GM23338 (cell line): ENCODE results near the gene APC. TPM values are rescaled to one million over a fixed set of nuclear protein-coding genes. Genes with fewer than 3 reads are reported as not detected.

ENCODE experiments used
- ATAC-seq: fragments of 200-7000 bp; cut with Tn5 transposase; 3 replicates; pipeline ENCODE4 v1.9.1; 2020
- DNase-seq: peaks from one replicate; pipeline ENCODE4 v3.0.0-alpha.2; 2015; ENCODE audit warnings: low spot score
- H2AFZ ChIP-seq: fragments of 200-600 bp; sonication (generic); 2 replicates; pipeline ENCODE4 v1.8.0; 2016; ENCODE audit warnings: antibody characterized with exemption, mild to moderate bottlenecking, moderate library complexity
- H3F3A ChIP-seq: fragments of 200-600 bp; sonication (generic); replicated peaks from 2 replicates; pipeline ENCODE4 v1.8.0; 2017; ENCODE audit warnings: antibody characterized with exemption, mixed run types, low read depth
- H3K27ac ChIP-seq: fragments of 200-600 bp; sonication (generic); 2 replicates; pipeline ENCODE4 v1.6.1; 2016; ENCODE audit warnings: low read depth
- H3K27me3 ChIP-seq: fragments of 200-600 bp; sonication (generic); 2 replicates; pipeline ENCODE4 v1.8.0; 2016; ENCODE audit warnings: mild to moderate bottlenecking, mixed run types, moderate library complexity; ENCODE audit not compliant: insufficient read depth
- H3K36me3 ChIP-seq: fragments of 200-600 bp; sonication (generic); 2 replicates; pipeline ENCODE4 v1.8.0; 2016; ENCODE audit warnings: mild to moderate bottlenecking; ENCODE audit not compliant: insufficient read depth
- H3K4me1 ChIP-seq: fragments of 200-600 bp; sonication (generic); 2 replicates; pipeline ENCODE4 v1.8.0; 2016; ENCODE audit warnings: mild to moderate bottlenecking, moderate library complexity; ENCODE audit not compliant: insufficient read depth
- H3K4me2 ChIP-seq: fragments of 200-600 bp; sonication (generic); 2 replicates; pipeline ENCODE4 v1.7.1; 2017; ENCODE audit warnings: mixed run types
- H3K4me3 ChIP-seq: fragments of 200-600 bp; sonication (generic); 2 replicates; pipeline ENCODE4 v1.6.1; 2016; ENCODE audit warnings: mixed run types
- H3K79me2 ChIP-seq: fragments of 200-600 bp; sonication (generic); replicated peaks from 2 replicates; pipeline ENCODE4 v1.8.0; 2017; ENCODE audit warnings: mild to moderate bottlenecking; ENCODE audit not compliant: insufficient read depth
- H3K9me2 ChIP-seq: fragments of 200-600 bp; sonication (generic); 2 replicates; pipeline ENCODE4 v1.8.0; 2017; ENCODE audit not compliant: insufficient read depth
- H4K20me1 ChIP-seq: fragments of 200-600 bp; sonication (generic); replicated peaks from 2 replicates; pipeline ENCODE4 v1.8.0; 2017; ENCODE audit warnings: mild to moderate bottlenecking; ENCODE audit not compliant: insufficient read depth
- H3K27ac Mint-ChIP-seq: 2 replicates; pipeline ENCODE4 v1.8.0; 2020; ENCODE audit warnings: inconsistent platforms, mild to moderate bottlenecking, moderate library complexity, mixed read lengths
- H3K27me3 Mint-ChIP-seq: 3 replicates; pipeline ENCODE4 v1.8.0; 2022; ENCODE audit warnings: low read depth, mild to moderate bottlenecking, moderate library complexity, mixed read lengths, inconsistent platforms; ENCODE audit not compliant: insufficient read depth, poor library complexity
- H3K36me3 Mint-ChIP-seq: 3 replicates; pipeline ENCODE4 v1.8.0; 2021; ENCODE audit warnings: low read depth, mild to moderate bottlenecking, inconsistent platforms, moderate library complexity, mixed read lengths
- H3K4me1 Mint-ChIP-seq: 3 replicates; pipeline ENCODE4 v1.8.0; 2020; ENCODE audit warnings: mild to moderate bottlenecking, inconsistent platforms, mixed read lengths
- H3K4me3 Mint-ChIP-seq: 3 replicates; pipeline ENCODE4 v1.8.0; 2021; ENCODE audit warnings: moderate library complexity, mild to moderate bottlenecking, inconsistent platforms, mixed read lengths
- H3K9me3 Mint-ChIP-seq: 3 replicates; pipeline ENCODE4 v1.8.0; 2020; ENCODE audit warnings: moderate library complexity, mild to moderate bottlenecking, inconsistent platforms, mixed read lengths
- JUNB ChIP-seq: IDR thresholded peaks from one replicate; pipeline ENCODE4 v1.6.1; 2016; ENCODE audit warnings: antibody characterized with exemption; ENCODE audit not compliant: unreplicated experiment
- NANOG ChIP-seq: IDR thresholded peaks from 2 replicates; pipeline ENCODE4 v1.6.1; 2016; ENCODE audit warnings: antibody characterized with exemption, borderline replicate concordance
- POLR2AphosphoS5 ChIP-seq: IDR thresholded peaks from 2 replicates; pipeline ENCODE4 v1.6.1; 2016; ENCODE audit warnings: antibody characterized with exemption, low read depth
- STAT1 ChIP-seq: IDR thresholded peaks from one replicate; pipeline ENCODE4 v1.6.1; 2016; ENCODE audit warnings: antibody characterized with exemption; ENCODE audit not compliant: unreplicated experiment
- ZNF114 ChIP-seq: fragments of 250-450 bp; sonication (Bioruptor Pico); IDR thresholded peaks from 2 replicates; pipeline ENCODE4 v1.5.0; 2020; ENCODE audit warnings: mild to moderate bottlenecking, moderate library complexity
- polyA plus RNA-seq: library from polyadenylated mRNA; unstranded; fragments of >200 nt; fragmentation: Nextera tagmentation; extraction: Ambion mirVana; gene quantifications from 2 replicates; pipeline ENCODE4 v1.2.1, GENCODE V29; 2016
- total RNA-seq: library from RNA; depleted of rRNA; stranded (reverse); fragments of >200 nt; shearing (Covaris generic); gene quantifications from 2 replicates; pipeline ENCODE4 v1.2.3, GENCODE V29; 2014
- TF ChIP-seq, protein P1 (sequence below): fragments of 250-450 bp; sonication (Bioruptor Pico); IDR thresholded peaks from 2 replicates; pipeline ENCODE4 v1.5.0; 2020; ENCODE audit warnings: mild to moderate bottlenecking, moderate library complexity
- TF ChIP-seq, protein P2 (sequence below), 2 experiments: fragments of 200-600 bp in 1 of 2; sonication (generic) in 1 of 2; conservative IDR thresholded peaks; 2 replicates each; pipeline versions ENCODE4 v1.5.1 to v1.6.1; 2016 to 2017; ENCODE audit warnings: antibody characterized with exemption in 2 of 2, low read depth in 2 of 2, mild to moderate bottlenecking in 2 of 2, moderate library complexity in 1 of 2
- TF ChIP-seq, protein P3 (sequence below): IDR thresholded peaks from 2 replicates; pipeline ENCODE4 v1.6.1; 2016; ENCODE audit warnings: antibody characterized with exemption
- TF ChIP-seq, protein P4 (sequence below): IDR thresholded peaks from one replicate; pipeline ENCODE4 v1.6.1; 2018; ENCODE audit warnings: antibody characterized with exemption; ENCODE audit not compliant: unreplicated experiment

The APC gene
- total and polyA plus RNA-seq, 2 experiments from 2014 or later = 42.4 to 62.9 TPM

DNA sequence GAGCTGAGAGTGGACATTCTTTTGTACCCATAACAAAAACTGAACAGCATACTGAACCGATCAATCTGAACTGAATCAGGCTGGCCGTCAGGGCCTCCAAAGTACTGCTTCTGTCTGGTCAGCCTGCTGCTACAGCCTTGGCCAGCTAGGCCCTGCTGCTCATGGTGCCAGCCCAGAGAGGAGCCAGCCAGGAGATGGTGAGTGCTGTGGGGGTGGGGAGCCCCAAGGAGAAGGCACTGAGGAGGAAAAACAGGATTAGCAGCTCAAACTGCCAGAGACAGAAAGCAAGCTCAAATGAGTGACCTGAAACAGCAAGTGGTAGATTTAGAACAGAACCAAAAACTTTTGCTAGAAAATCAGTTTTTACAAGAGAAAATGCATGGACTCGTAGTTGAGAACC lies 147.3 kb downstream of the APC start:
- ATAC-seq (no peak), DNase-seq (no peak)
- Histone ChIP-seq H4K20me1 (peaks cover 8% of the 10 kb centered on the region; the same call in 1 of the 2 replicates), H3K4me3 (no peak overlapping the region), H3K27ac (no peak overlapping the region), H3F3A (no peaks in the 10 kb centered on the region), H3K27me3 (no peaks in the 10 kb centered on the region), H3K4me1 (no peaks in the 10 kb centered on the region), H2AFZ (no peak overlapping the region), H3K9me2 (no peaks in the 10 kb centered on the region), H3K79me2 (no peaks in the 10 kb centered on the region), H3K36me3 (no peaks in the 10 kb centered on the region; the same call in 1 of the 2 replicates), H3K4me2 (no peak overlapping the region)
- Mint-ChIP-seq H3K36me3 (peaks cover 34% of the 10 kb centered on the region), H3K27me3 (no peaks in the 10 kb centered on the region), H3K4me1 (no peaks in the 10 kb centered on the region), H3K9me3 (no peaks in the 10 kb centered on the region), H3K27ac (no peak overlapping the region), H3K4me3 (no peak overlapping the region)
- TF ChIP-seq POLR2AphosphoS5 (no peak), ZNF114 (CRISPR knock-in tag) (no peak), STAT1 (no peak), NANOG (no peak), JUNB (no peak)
- TF ChIP-seq, protein P1, sequence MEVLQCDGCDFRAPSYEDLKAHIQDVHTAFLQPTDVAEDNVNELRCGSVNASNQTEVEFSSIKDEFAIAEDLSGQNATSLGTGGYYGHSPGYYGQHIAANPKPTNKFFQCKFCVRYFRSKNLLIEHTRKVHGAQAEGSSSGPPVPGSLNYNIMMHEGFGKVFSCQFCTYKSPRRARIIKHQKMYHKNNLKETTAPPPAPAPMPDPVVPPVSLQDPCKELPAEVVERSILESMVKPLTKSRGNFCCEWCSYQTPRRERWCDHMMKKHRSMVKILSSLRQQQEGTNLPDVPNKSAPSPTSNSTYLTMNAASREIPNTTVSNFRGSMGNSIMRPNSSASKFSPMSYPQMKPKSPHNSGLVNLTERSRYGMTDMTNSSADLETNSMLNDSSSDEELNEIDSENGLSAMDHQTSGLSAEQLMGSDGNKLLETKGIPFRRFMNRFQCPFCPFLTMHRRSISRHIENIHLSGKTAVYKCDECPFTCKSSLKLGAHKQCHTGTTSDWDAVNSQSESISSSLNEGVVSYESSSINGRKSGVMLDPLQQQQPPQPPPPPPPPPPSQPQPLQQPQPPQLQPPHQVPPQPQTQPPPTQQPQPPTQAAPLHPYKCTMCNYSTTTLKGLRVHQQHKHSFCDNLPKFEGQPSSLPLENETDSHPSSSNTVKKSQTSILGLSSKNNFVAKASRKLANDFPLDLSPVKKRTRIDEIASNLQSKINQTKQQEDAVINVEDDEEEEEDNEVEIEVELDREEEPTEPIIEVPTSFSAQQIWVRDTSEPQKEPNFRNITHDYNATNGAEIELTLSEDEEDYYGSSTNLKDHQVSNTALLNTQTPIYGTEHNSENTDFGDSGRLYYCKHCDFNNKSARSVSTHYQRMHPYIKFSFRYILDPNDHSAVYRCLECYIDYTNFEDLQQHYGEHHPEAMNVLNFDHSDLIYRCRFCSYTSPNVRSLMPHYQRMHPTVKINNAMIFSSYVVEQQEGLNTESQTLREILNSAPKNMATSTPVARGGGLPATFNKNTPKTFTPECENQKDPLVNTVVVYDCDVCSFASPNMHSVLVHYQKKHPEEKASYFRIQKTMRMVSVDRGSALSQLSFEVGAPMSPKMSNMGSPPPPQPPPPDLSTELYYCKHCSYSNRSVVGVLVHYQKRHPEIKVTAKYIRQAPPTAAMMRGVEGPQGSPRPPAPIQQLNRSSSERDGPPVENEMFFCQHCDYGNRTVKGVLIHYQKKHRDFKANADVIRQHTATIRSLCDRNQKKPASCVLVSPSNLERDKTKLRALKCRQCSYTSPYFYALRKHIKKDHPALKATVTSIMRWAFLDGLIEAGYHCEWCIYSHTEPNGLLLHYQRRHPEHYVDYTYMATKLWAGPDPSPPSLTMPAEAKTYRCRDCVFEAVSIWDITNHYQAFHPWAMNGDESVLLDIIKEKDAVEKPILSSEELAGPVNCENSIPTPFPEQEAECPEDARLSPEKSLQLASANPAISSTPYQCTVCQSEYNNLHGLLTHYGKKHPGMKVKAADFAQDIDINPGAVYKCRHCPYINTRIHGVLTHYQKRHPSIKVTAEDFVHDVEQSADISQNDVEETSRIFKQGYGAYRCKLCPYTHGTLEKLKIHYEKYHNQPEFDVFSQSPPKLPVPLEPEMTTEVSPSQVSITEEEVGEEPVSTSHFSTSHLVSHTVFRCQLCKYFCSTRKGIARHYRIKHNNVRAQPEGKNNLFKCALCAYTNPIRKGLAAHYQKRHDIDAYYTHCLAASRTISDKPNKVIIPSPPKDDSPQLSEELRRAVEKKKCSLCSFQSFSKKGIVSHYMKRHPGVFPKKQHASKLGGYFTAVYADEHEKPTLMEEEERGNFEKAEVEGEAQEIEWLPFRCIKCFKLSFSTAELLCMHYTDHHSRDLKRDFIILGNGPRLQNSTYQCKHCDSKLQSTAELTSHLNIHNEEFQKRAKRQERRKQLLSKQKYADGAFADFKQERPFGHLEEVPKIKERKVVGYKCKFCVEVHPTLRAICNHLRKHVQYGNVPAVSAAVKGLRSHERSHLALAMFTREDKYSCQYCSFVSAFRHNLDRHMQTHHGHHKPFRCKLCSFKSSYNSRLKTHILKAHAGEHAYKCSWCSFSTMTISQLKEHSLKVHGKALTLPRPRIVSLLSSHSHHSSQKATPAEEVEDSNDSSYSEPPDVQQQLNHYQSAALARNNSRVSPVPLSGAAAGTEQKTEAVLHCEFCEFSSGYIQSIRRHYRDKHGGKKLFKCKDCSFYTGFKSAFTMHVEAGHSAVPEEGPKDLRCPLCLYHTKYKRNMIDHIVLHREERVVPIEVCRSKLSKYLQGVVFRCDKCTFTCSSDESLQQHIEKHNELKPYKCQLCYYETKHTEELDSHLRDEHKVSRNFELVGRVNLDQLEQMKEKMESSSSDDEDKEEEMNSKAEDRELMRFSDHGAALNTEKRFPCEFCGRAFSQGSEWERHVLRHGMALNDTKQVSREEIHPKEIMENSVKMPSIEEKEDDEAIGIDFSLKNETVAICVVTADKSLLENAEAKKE (CRISPR knock-in tag) = no peak
- TF ChIP-seq, protein P2, sequence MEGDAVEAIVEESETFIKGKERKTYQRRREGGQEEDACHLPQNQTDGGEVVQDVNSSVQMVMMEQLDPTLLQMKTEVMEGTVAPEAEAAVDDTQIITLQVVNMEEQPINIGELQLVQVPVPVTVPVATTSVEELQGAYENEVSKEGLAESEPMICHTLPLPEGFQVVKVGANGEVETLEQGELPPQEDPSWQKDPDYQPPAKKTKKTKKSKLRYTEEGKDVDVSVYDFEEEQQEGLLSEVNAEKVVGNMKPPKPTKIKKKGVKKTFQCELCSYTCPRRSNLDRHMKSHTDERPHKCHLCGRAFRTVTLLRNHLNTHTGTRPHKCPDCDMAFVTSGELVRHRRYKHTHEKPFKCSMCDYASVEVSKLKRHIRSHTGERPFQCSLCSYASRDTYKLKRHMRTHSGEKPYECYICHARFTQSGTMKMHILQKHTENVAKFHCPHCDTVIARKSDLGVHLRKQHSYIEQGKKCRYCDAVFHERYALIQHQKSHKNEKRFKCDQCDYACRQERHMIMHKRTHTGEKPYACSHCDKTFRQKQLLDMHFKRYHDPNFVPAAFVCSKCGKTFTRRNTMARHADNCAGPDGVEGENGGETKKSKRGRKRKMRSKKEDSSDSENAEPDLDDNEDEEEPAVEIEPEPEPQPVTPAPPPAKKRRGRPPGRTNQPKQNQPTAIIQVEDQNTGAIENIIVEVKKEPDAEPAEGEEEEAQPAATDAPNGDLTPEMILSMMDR (conservative IDR thresholded peaks at IDR 0.05; ENCODE audit: low read depth in 2 of 2) = no peak
- TF ChIP-seq, protein P3, sequence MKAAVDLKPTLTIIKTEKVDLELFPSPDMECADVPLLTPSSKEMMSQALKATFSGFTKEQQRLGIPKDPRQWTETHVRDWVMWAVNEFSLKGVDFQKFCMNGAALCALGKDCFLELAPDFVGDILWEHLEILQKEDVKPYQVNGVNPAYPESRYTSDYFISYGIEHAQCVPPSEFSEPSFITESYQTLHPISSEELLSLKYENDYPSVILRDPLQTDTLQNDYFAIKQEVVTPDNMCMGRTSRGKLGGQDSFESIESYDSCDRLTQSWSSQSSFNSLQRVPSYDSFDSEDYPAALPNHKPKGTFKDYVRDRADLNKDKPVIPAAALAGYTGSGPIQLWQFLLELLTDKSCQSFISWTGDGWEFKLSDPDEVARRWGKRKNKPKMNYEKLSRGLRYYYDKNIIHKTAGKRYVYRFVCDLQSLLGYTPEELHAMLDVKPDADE = no peak
- TF ChIP-seq, protein P4, sequence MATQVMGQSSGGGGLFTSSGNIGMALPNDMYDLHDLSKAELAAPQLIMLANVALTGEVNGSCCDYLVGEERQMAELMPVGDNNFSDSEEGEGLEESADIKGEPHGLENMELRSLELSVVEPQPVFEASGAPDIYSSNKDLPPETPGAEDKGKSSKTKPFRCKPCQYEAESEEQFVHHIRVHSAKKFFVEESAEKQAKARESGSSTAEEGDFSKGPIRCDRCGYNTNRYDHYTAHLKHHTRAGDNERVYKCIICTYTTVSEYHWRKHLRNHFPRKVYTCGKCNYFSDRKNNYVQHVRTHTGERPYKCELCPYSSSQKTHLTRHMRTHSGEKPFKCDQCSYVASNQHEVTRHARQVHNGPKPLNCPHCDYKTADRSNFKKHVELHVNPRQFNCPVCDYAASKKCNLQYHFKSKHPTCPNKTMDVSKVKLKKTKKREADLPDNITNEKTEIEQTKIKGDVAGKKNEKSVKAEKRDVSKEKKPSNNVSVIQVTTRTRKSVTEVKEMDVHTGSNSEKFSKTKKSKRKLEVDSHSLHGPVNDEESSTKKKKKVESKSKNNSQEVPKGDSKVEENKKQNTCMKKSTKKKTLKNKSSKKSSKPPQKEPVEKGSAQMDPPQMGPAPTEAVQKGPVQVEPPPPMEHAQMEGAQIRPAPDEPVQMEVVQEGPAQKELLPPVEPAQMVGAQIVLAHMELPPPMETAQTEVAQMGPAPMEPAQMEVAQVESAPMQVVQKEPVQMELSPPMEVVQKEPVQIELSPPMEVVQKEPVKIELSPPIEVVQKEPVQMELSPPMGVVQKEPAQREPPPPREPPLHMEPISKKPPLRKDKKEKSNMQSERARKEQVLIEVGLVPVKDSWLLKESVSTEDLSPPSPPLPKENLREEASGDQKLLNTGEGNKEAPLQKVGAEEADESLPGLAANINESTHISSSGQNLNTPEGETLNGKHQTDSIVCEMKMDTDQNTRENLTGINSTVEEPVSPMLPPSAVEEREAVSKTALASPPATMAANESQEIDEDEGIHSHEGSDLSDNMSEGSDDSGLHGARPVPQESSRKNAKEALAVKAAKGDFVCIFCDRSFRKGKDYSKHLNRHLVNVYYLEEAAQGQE = no peak
